Stimulated activated CD4-positive, alpha-beta T cell treated with anti-CD3 and anti-CD28 coated beads, TNF-alpha, amount 100 ng/mL, for 4 hours (primary cell): ENCODE measurements around the gene IBA57.
"Not testable (repeated sequence)": the region's sequence is repeated elsewhere in the genome, so short reads cannot be mapped to it uniquely, and the experiment has no call there.

ENCODE experiments used
- DNase-seq, 3 experiments: peaks; one replicate each; pipeline ENCODE4 v3.0.0-alpha.2; 2020; ENCODE audit warnings: low read depth in 3 of 3

Gene IBA57

DNA sequence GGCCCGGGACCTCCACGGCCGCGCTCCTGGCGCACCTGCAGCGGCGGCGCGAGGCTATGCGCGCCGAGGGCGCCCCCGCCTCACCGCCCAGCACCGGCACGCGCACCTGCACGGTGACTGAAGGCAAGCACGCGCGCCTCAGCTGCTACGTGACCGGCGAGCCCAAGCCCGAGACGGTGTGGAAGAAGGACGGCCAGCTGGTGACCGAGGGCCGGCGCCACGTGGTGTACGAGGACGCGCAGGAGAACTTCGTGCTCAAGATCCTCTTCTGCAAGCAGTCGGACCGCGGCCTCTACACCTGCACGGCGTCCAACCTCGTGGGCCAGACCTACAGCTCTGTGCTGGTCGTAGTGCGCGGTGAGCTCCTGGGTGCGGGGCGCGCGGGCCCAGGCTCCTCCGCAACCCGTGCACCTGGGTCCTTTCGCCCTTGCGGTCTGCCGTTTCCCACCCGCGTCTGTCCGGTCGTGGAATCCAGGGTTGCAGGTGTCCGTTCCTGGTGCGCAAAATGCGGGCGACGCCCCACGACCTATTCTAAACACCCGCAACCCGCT, 46.9 kb downstream of the IBA57 start:
- DNase-seq = no peak

DNA sequence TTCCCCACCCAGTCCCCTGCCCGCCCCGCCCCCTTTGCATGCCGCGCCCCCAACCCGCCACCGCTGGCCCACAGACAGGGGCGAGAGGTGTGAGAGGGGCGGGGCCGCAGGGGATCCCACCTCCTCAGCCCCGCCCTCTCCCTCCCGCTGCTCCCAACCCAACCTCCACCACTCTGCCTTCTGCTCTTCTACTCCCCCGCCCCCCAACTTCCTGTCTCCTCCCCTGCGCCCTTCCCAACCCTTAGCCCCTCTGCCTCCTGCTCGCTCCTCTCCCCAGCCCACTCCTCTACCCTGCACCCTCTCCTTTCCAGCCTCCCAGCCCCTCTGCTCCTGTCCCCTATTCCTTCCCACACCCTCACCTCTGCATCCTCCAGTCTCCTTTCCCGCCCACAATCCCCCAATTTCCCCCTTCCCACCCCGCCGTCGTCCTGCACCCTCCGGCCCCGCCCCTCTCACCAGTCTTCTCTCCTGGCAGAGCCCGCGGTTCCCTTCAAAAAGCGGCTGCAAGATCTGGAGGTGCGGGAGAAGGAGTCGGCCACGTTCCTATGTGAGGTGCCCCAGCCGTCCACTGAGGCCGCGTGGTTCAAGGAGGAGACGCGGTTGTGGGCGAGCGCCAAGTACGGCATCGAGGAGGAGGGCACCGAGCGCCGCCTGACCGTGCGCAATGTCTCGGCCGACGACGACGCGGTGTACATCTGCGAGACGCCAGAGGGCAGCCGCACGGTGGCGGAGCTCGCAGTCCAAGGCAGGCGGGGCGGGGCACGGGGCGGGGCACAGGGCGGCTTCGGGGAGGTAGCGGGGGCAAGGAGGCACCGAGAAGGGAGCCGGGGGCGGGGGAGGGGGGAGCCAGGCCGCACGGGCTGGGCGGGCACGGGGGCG, 47.6 kb downstream of the IBA57 start:
- peak; percentile 84 to 89 (median 87) for DNase-seq

DNA sequence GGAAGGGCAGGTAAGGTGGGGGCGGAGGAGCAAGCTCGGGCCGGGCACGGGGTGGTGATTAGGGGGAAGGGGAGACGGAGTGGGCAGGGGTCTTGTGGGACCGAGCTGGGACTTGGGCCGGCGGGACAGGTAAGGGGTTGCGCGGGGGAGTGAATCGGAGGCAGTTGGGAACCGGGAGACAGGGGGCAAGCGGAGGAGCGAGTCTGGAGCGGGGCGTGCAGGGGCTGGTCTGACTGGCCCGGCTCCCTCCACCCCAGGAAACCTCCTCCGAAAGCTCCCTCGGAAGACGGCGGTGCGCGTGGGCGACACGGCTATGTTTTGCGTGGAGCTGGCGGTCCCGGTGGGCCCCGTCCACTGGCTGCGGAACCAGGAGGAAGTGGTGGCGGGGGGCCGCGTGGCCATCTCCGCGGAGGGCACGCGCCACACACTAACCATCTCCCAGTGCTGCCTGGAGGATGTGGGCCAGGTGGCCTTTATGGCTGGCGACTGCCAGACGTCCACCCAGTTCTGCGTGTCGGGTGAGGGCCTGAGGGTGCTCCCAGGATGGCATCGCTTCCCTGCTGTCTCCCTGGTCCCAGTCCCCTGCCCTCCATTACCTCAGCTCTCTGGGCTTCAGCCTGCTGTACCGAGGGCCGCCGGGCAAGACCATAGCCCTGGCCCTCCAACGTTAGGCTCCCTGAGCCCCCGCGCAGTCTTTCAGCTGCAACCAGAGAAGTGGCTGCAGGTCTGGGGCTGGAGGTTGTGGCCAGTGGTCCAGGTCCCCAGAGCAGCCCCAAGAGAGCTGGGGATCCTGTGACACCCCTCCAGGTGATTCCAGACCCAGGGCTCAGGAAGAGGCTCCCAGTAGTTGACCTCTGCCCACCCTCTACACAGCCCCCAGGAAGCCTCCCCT, 48.6 kb downstream of the IBA57 start:
- no peak for DNase-seq

DNA sequence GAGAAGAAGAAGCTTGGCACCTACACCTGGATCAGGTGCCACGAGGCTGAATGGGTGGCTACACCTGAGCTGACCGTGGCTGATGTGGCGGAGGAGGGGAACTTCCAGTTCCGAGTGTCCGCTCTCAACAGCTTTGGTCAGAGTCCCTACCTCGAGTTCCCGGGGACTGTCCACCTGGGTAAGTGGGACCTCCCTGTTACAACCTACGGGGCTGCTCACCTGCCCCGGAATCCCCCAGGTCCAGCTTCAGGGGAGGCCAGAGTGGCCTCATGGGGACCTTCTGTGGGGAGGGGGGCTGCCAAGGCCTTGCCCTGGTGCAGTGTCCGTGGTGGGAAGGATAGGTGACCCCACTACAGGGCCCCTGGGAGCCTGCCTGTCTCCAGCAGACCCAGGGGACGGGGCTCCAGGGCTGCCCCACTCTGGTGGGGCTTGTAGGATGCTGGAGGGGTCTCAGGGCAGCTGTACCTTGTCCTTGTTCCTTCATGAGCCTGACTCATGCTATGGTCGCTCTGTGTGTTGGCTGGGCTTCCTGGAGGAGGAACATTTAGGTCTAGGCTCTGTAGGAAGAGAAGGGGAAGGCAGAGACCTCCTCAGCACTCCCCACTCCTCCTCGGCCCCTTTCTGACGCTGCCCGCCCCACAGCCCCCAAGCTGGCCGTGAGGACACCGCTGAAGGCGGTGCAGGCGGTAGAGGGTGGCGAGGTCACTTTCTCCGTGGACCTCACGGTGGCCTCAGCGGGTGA, 49.5 kb downstream of the IBA57 start:
- DNase-seq = no peak

DNA sequence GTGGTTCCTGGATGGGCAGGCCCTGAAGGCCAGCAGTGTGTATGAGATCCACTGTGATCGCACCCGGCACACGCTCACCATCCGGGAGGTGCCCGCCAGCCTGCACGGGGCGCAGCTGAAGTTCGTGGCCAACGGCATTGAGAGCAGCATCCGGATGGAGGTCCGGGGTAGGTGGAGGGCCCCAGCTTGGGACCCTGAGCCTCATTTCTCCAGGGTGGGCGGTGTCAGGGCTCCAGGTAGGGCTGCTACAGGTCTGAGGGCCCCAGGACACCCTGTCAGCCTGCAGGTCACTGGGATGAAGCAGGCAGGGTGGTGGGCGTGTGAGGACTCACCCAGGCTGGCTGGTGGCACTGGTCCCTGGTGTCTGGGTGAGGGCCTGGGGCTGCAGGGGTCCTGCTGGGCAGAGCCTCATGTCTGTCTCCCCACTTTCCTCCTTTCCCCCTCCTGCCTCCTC, 50.1 kb downstream of the IBA57 start:
- no peak for DNase-seq

DNA sequence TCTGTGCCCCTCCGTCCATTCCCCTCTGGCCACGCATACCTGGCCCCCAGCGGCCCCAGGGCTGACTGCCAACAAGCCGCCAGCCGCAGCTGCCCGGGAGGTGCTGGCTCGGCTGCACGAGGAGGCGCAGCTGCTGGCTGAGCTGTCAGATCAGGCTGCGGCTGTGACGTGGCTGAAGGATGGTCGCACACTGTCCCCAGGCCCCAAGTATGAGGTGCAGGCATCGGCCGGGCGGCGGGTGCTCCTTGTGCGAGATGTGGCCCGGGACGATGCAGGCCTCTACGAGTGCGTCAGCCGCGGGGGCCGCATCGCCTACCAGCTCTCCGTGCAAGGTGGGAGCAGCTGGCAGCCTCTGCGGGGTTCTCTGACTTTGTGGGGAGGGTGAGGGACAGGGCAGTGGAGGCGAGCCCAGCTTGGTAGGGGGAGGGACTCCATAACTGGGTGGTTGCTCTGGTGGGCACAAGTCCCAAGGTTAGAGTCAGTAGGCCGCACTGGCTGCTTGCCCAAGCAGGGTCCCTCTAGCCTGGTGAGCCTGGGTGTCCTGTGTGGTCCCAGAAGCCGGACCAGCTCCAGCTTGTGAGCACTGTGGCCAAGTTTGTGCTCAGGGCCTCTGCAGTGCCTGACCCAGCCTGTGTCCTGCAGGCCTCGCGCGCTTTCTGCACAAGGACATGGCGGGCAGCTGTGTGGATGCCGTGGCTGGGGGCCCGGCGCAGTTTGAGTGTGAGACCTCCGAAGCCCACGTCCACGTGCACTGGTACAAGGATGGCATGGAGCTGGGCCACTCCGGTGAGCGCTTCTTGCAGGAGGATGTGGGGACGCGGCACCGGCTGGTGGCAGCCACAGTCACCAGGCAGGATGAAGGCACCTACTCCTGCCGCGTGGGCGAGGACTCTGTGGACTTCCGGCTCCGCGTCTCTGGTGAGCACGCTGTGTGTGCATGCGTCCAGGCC, 51.0 kb downstream of the IBA57 start:
- DNase-seq = no peak

DNA sequence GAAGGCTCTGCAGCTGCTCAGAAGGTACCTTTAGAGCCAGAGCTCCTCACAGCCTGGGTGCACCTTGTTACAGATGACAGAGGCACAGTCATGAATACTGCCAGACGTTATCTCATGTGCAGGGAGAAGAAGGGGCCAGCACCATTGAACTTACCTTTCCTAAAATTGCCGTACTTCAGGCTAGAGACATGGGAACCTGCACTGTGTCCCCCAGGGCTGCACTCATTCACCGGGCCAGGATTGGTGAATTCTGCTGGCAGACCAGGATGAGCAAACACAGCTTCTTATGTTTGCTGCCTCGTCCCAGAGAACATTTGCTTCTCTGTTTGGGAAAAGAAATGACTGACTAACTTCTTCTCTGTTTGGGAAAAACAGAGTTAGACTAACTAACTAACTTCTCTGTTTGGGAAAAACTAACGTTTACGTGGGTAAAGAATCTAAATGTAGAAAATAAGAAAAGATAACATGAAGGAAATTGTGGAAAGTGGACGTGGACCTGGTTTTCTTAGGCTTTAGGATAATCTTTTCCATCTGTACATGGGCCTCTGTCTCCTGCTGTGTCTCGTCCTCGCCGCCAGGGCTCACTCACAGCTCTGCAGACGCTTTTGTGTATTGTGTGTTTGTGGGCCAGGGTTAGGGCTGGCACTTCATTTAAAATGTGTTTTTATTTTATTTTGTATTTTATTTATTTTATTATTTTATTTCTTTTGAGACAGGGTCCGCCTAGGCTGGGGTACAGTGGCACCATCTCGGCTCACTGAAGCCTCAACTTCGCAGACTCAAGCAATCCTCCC, 52.1 kb downstream of the IBA57 start:
- no peak for DNase-seq

DNA sequence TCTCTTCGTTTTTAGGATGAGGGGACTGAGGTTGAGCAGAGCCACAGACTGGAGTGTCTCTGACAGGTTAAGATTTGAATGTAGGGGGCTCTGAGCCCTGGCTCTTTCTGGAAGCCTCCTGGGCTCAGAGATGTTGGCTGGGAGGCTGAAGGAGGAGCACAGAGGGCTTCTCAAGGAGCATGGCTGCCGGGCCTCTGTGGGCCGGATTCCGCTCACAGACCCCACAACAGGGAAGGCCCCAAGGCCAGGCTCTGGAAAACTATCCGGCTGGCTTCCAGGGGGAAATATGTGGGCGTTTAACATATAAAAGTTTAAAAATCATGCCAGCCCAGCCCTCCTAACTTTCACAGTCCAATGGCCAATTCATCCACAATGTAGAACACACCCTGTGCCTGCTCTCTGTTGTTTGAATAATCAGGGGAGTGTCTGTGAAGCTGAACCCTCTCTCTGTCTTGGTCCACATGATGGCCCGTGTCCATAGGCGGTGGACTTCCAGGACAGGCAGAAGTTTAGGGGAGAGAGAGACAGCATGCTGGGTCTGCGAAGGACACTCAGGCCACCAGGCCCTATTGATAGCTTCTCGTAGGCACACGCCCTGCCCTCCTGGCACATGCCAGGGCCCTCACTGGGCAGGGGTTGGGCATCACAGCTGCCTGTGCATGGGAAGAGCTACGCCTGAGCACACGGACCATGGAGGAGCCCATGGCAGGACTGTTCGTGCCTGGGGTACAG, 53.1 kb downstream of the IBA57 start:
- no peak for DNase-seq

DNA sequence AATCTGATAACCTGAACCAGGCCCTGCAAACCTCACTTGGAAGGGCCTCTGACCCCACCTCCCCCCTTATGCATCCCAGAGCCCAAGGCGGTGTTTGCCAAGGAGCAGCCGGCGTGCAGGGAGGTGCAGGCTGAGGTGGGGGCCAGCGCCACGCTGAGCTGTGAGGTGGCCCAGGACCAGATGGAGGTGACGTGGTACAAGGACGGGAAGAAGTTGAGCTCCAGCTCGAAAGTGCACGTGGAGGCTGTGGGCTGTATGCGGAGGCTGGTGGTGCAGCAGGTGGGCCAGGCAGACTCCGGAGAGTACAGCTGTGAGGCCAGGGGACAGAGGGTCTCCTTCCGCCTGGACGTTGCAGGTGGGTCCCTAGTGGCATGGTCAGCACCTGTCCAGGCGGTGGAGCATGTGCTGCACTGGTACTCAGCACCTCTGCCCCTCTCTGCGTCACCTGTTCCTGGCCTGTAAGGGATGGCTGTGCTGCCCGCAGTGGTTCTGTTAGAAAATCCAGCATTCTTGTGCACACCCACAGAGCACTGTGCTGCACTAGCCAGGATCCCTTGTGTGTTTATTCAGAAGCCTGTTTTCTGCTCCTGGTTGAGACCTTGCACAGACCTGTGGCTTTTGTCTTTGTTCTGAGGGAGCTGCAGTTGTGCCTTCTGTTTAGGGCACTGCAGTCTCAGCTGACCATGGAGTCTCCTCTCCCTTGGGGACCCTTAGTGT, 53.8 kb downstream of the IBA57 start:
- no peak for DNase-seq

DNA sequence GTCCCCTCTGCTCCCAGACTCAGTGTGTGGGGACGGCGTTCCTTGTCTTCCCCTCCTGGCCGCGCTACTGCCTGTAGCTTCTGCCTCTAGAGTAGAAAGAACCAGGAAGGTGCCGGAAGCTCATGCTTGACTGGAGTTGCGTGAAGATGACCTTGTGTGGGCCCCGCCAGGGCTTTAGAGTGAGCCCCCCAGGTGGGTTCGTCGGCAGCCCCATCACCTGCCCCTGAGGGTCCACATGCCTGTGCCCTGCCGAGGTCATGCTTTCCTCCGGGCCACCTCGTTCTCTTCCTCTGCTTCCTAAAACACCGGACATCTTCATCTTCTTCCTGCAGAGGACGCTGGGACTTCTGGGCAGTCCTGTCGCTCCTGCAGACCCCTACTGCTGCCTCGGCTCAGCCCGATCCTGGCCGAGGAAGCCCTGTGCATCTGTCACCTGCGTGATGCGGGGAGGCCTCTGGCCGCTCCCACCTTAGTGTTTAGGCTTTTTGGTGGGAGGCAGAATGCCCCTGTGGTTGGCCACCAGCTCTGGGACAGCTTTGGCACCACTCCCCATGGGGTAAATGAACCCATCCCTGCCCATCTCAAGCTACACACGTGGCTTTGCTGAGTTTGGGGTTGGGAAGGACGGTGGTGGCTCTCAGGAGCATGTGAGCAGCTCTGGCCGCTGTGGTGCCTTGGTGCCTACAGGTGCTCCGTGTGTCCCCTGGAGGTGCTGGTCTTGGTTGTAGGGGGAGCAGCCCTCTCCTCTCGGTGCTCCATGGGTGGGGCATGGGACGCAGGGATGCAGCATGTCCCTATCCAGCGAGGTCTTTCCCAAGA, 54.6 kb downstream of the IBA57 start:
- no peak for DNase-seq

DNA sequence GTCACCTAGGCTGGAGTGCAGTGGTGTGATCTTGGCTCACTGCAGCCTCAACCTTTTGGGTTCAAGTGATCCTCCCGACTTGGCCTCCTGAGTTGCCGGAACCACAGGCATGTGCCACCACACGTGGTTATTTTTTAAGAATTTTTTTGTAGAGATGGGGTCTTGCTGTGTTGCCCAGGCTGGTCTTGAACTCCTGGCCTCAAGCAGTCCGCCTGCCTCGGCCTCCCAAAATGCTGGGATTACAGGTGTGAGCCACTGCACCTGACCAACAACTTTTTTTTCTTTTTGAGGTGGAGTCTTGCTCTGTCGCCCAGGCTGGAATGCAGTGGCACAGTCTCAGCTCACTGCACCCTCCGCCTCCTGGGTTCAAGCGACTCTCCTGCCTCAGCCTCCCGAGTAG, 55.5 kb downstream of the IBA57 start:
- not testable (repeated sequence) for DNase-seq

DNA sequence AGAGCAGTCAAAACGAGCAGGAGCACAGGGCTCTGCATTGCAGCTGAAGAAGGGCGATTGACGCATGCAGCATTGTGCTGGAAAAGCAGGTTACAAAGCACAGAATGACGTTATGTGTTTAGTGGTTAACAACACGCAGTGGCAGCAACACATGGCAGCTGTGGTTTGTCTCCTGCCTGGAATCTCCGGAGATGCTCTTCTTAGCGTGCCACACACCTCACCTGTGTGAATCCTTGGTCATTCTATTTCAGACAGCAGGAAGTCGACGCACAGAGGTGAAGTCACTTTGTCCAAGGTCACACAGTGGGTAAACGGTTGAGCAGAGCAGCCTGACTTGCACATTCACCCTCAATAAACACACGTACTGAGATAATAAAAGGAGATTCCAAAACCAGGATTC, 56.9 kb downstream of the IBA57 start:
- no peak for DNase-seq

DNA sequence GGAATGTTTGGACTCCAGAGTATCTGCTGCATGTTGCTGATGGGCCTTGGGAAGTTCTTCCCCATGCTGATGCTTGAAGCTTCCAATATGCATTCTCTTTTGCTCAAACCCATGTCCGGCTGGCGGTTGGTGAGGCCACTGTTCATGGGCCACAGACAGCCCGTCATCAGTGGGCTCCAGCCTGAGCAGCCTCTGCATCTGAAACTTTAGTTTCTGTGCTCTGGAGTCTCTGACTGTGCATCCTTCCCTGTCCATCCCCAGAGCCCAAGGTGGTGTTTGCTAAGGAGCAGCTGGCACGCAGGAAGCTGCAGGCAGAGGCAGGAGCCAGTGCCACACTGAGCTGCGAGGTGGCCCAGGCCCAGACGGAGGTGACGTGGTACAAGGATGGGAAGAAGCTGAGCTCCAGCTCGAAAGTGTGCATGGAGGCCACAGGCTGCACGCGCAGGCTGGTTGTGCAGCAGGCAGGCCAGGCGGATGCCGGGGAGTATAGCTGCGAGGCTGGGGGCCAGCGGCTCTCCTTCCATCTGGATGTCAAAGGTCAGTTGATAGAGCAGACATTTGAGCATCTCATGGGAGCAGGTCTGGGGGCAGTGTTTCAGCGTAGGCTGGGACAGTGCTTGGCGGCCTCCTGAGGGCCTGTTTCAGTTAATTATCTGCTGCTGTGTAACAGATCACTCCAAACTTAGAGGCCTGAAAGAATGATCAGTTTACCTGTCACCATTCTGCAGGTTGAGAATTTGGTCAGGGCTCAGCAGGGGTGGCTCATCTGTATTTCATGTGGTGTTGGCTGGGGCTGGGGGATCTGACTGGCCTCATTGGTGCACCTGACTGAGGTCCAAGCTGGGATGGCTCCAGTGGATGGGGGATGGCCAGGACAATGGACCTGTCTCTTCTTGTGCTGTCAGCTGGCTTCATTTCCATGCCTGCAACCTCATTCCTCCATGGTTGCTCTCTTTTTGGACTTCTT, 58.9 kb downstream of the IBA57 start:
- DNase-seq = no peak

DNA sequence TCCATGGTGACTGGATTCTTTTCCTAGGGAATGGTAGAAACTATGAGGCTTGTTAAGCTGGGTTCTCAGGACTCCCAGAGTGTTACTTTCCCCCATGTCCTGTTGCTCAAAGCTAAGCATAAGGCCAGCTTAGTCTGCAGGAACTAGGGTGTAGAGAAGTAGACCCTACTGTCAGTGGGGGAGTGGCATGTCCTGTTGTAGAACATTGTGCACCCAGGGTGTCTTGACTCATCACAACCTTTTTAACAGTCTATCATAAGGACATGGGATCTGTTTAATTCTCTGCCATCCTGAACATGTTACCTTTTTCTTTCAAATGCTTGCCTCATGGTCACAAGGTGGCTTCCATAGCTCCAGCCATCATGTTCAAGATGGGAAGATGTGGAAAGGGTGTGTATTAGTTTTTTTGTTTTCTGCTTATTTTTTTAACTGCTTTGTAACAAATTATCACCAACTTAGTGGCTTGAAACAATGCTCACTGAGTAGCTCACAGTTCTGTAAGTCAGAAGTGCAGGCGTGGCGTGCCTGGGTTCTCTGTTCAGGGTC, 59.6 kb downstream of the IBA57 start:
- DNase-seq = no peak

DNA sequence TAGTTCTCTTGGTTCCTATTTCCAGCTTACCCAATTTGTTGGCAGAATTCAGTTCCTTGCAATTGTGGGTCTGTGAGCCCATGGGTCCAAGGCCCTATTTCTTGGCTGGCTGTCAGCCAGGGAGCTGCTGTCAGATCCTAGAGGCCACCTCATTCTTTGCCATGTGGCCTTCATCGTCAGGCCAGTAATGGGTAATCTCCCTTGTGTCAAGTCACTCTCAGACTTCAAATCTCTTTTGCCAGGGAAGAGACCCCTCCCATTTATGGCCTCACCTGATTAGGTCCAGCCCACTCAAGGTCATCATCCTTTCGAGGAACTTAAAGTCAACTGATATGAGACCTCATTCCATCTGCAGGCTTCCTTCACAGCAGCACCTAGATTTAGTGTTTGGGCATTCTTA, 60.1 kb downstream of the IBA57 start:
- DNase-seq = no peak
